Activated CD8-positive, alpha-beta memory T cell treated with anti-CD3 and anti-CD28 coated beads, Interleukin-2, amount 10 ng/mL, durations not matched to agents 7 days and 5 days (primary cell): Measurements from ENCODE around the gene BAIAP2. TPM values are rescaled to one million over a fixed set of nuclear protein-coding genes. Genes with fewer than 3 reads are reported as not detected.
"Not testable (repeated sequence)": the region's sequence is repeated elsewhere in the genome, so short reads cannot be mapped to it uniquely, and the experiment has no call there.

Source experiments
- ATAC-seq: fragments of 150-1000 bp; cut with Tn5 transposase; one replicate; pipeline ENCODE4 v1.10.0; 2021; ENCODE audit warnings: moderate library complexity
- CTCF ChIA-PET: fragments of 350-600 bp; sonication (Branson Sonifier 250); formaldehyde crosslinking; loops from one replicate; lab custom pipeline; 2021; ENCODE audit warnings: antibody characterized with exemption; lab: Charles Lee
- DNase-seq: peaks from one replicate; pipeline ENCODE4 v3.0.0-alpha.2; 2020
- H3K27ac Mint-ChIP-seq: one replicate; pipeline ENCODE4 v1.8.0; 2021; ENCODE audit warnings: mild to moderate bottlenecking, mixed read lengths
- H3K27me3 Mint-ChIP-seq: one replicate; pipeline ENCODE4 v1.8.0; 2021; ENCODE audit warnings: mixed read lengths
- H3K36me3 Mint-ChIP-seq: one replicate; pipeline ENCODE4 v1.8.0; 2021; ENCODE audit warnings: mild to moderate bottlenecking, mixed read lengths
- H3K4me1 Mint-ChIP-seq: one replicate; pipeline ENCODE4 v1.8.0; 2021; ENCODE audit warnings: mixed read lengths
- H3K4me3 Mint-ChIP-seq: one replicate; pipeline ENCODE4 v1.8.0; 2021; ENCODE audit warnings: mild to moderate bottlenecking, moderate library complexity, mixed read lengths
- H3K9me3 Mint-ChIP-seq: one replicate; pipeline ENCODE4 v1.8.0; 2022; ENCODE audit warnings: low read depth, mixed read lengths
- total RNA-seq, 2 experiments: library from RNA; stranded (reverse); gene quantifications; one replicate each; pipeline ENCODE4 v1.2.3, GENCODE V29; 2021

BAIAP2 gene
- total RNA-seq, 2 experiments from 2014 or later: 4.8 to 7.0 TPM

DNA sequence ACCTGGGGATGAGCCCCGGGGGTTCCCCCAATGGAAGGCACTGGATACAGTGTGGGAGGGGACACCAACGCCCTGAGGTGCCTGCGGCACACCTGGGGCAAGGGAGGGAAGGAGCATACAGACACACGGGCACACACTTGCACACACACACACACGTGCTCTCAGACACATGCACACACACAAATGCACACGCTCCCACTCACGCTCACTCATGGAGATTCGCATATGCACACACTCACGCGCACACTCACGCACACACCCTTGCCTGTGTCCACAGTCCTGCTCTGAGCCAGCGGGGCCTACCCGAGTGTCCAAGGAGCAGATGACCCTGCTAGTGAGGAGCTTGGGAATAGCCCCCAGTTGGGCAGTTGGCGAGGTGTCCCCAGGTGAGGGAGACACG, 113.6 kb downstream of the BAIAP2 start:
- CTCF ChIA-PET: interaction anchor here (0.6 kb wide), 1 partner anchor 47 kb away, joined by 3 read pairs; no protein-coding TSS in a partner anchor

DNA sequence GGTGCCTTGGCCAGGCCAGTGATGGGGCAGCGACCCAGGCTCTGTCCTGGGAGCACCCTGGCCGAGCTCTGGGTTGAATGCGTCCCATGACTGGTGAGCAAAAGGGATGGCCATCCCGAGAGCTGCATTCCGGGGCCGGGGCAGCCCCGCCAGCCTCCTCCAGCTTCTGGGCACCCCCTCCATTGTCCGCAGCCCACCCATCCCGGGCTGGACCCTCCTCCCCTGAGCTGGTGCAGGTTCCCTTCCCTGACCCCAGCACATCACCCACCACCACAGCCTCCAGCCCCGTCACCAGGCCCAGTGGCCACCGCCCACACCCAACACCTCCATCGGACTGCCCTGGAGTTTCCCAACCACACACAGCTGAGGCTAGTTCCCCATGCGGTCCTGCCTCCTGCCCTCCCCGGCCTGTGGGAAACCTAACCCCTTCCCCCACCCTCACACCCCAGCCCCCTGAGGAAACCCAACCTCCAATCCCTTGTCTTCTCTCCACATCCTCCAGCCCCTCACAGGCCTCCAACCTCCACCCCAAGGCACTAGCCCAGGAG, 114.1 kb downstream of the BAIAP2 start:
- Mint-ChIP-seq H3K27me3 (peaks cover 2% of the 10 kb centered on the region), H3K27ac (no peak overlapping the region), H3K4me1 (no peaks in the 10 kb centered on the region), H3K36me3 (no peaks in the 10 kb centered on the region), H3K4me3 (no peak overlapping the region), H3K9me3 (no peaks in the 10 kb centered on the region)
- CTCF ChIA-PET: interaction anchor here (1.9 kb wide), 1 partner anchor 335 kb away, joined by 5 read pairs; no protein-coding TSS in a partner anchor
- ATAC-seq: no peak
- no peak for DNase-seq

More for the DNA sequence above, 113.6 kb downstream of the BAIAP2 start:
- ATAC-seq (no peak), DNase-seq (no peak)
- Mint-ChIP-seq H3K4me1 (no peaks in the 10 kb centered on the region), H3K36me3 (no peaks in the 10 kb centered on the region), H3K4me3 (no peak overlapping the region), H3K27ac (no peak overlapping the region), H3K27me3 (peaks cover 2% of the 10 kb centered on the region), H3K9me3 (no peaks in the 10 kb centered on the region)

DNA sequence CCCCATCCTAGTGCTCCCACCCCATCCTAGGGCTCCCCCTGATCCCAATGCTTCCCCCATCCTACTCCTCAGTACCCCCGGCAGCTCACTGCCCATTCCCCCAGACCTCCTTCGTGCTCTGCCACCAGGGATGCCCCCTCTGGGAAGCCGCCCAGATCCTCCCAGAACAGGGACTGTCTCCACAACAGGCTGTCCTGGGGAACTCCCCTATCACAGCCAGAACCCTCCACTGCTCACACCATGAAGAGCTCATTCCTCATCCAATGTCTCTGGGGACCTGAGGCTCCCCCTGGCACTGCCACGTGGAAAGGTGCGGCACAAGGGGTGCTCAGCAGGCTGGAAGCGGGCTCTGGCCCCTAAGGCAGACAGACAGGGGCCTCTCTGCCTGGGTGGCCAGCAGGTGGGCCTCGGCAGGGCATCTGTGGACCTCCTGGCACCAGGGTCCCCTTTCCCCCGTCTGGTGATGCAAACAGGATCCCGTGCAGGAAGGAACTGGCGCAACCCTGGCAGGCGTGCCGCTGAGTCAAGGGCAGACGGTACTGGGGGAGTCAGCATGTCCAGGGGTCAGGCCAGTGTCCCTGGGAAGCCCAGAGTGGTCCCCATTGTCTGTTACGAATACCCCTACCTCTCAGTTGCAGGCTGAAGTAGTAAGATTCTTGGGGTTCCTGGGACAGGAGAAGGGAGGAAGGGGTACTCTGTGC, 115.6 kb downstream of the BAIAP2 start:
- ATAC-seq (no peak), DNase-seq (no peak)
- H3K4me3 Mint-ChIP-seq: no peak overlapping the region
- H3K9me3 Mint-ChIP-seq: no peaks in the 10 kb centered on the region
- H3K27ac Mint-ChIP-seq: no peak overlapping the region
- H3K27me3 Mint-ChIP-seq: peaks cover 2% of the 10 kb centered on the region
- H3K4me1 Mint-ChIP-seq: no peaks in the 10 kb centered on the region
- CTCF ChIA-PET: interaction anchor here (1.9 kb wide), 1 partner anchor 334 kb away, joined by 5 read pairs; no protein-coding TSS in a partner anchor
- no peaks in the 10 kb centered on the region for H3K36me3 Mint-ChIP-seq

DNA sequence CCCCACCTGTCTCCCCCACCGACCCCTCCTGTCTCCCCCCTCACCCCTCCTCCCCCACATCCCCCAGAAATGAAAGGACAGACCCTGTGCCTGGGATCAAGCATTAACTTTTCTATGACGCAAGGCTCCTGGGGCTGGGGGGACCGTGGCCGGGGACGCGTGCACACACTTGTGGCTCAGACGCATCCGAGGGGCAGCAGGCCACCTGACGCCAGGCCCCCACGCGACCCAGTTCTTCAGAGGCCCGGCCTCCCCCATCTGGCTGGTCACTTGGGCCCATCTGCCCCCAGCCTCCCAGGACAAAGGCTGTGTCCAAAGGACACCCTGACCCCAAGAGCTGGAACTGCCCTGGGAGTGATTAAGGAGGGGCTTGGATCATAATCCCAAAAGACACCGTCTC, 116.3 kb downstream of the BAIAP2 start:
- DNase-seq (no peak), ATAC-seq (no peak)
- H3K4me3 Mint-ChIP-seq: no peak overlapping the region
- no peaks in the 10 kb centered on the region for H3K36me3 Mint-ChIP-seq
- no peak overlapping the region for H3K27ac Mint-ChIP-seq
- CTCF ChIA-PET: no interaction called here
- no peaks in the 10 kb centered on the region for H3K4me1 Mint-ChIP-seq
- H3K9me3 Mint-ChIP-seq: no peaks in the 10 kb centered on the region
- peaks cover 2% of the 10 kb centered on the region for H3K27me3 Mint-ChIP-seq

DNA sequence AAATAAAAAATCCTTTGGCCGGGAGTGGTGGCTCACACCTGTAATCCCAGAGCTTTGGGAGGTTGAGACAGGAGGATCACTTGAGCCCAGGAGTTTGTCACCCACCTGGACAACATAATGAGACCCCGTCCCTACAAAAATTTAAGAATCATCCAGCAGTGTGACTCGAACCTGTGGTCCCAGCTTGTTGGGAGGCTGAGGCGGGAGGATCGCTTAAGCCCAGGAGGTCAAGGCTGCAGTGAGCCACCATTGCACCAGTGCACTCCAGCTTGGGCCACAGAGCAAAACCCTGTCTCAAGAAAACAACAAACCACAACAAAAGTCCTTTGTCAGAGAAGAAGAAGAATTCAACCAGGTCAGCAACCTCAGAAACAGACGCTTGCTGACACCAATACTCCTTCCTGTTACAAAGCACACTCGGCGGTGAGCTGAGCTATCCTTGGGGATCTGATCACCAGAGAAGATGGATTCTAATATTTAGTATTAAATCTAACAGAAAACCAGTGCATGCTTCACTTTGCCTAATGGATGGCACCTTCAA, 117.4 kb downstream of the BAIAP2 start:
- H3K4me1 Mint-ChIP-seq: no peaks in the 10 kb centered on the region
- H3K27ac Mint-ChIP-seq: no peak overlapping the region
- DNase-seq (no peak), ATAC-seq (no peak)
- H3K36me3 Mint-ChIP-seq: no peaks in the 10 kb centered on the region
- H3K9me3 Mint-ChIP-seq: no peaks in the 10 kb centered on the region
- H3K27me3 Mint-ChIP-seq: peaks cover 2% of the 10 kb centered on the region
- CTCF ChIA-PET: no interaction called here
- no peak overlapping the region for H3K4me3 Mint-ChIP-seq

DNA sequence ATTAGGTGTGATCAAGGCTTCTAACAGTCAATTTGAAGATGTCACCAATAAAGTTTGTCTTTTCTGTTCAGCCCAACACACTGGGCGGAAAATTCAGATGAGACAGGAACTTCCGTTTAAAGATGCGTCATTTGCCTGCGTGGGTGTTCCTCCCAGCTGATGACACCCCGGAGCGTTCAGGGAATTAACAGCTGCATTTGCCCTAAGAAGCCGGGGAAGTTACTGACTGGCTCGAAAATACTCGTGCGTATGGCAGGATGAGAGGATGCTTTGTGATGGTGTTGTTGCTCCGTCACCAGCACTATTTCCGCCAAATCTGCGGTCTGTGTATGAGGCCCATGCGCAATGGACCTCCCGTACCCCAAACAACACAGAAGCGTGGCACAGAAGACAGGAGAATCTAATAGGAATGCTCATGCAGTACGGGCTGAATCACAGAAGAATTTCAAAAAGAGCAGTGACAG, 118.4 kb downstream of the BAIAP2 start:
- CTCF ChIA-PET: no interaction called here

DNA sequence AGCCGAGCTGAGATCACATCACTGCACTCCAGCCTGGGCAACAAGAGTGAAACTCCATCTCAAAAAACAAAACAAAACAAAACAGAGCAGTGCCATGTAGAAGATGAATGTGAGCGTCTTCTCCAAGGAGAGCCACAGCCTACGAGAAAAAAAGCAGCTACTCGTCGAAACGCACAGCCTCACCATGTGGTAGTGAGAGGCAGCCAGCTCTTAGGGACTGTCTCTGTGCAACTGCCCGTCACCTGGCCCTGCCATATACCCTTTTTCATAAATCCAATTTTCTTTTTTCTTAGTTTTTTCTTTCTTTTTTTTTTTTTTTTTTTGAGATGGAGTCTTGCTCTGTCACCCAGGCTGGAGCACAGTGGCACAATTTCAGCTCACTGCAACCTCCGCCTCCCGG, 119.1 kb downstream of the BAIAP2 start:
- not testable (repeated sequence) for H3K9me3 Mint-ChIP-seq, ATAC-seq, H3K4me1 Mint-ChIP-seq, DNase-seq, H3K27ac Mint-ChIP-seq, H3K4me3 Mint-ChIP-seq, H3K27me3 Mint-ChIP-seq, H3K36me3 Mint-ChIP-seq
- CTCF ChIA-PET: interaction anchor here (0.7 kb wide), 1 partner anchor 131 kb away, joined by 3 read pairs; no protein-coding TSS in a partner anchor

More for the DNA sequence above, 118.4 kb downstream of the BAIAP2 start:
- Mint-ChIP-seq H3K27me3 (peaks cover 2% of the 10 kb centered on the region), H3K36me3 (no peaks in the 10 kb centered on the region), H3K27ac (no peak overlapping the region), H3K4me1 (no peaks in the 10 kb centered on the region), H3K9me3 (no peaks in the 10 kb centered on the region), H3K4me3 (no peak overlapping the region)
- DNase-seq (no peak), ATAC-seq (no peak)

DNA sequence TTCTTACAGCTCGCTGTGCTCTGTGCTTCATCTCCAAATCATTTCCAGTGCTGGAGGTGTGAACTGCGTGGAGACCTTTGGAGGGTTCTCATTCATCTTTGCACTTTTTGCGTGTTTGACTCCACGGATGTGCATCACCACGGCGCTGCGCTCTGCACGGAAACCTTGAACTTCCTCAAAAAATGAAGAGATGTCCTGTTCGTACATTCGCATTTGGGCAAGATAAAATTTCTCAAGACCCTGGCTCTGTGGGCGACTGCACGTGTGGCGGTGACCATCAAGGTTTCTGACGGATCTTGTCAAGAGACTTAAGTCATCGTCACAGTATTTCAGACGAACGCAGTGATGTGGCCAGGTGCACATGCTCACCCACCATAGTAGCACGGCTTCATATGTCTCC, 120.0 kb downstream of the BAIAP2 start:
- H3K9me3 Mint-ChIP-seq: no peaks in the 10 kb centered on the region
- no peaks in the 10 kb centered on the region for H3K4me1 Mint-ChIP-seq
- no peak overlapping the region for H3K4me3 Mint-ChIP-seq
- CTCF ChIA-PET: interaction anchor here (1.2 kb wide), 1 partner anchor 12 kb away, joined by 4 read pairs; no protein-coding TSS in a partner anchor
- ATAC-seq (no peak), DNase-seq (no peak)
- H3K36me3 Mint-ChIP-seq: no peaks in the 10 kb centered on the region
- no peak overlapping the region for H3K27ac Mint-ChIP-seq
- H3K27me3 Mint-ChIP-seq: peaks cover 2% of the 10 kb centered on the region

DNA sequence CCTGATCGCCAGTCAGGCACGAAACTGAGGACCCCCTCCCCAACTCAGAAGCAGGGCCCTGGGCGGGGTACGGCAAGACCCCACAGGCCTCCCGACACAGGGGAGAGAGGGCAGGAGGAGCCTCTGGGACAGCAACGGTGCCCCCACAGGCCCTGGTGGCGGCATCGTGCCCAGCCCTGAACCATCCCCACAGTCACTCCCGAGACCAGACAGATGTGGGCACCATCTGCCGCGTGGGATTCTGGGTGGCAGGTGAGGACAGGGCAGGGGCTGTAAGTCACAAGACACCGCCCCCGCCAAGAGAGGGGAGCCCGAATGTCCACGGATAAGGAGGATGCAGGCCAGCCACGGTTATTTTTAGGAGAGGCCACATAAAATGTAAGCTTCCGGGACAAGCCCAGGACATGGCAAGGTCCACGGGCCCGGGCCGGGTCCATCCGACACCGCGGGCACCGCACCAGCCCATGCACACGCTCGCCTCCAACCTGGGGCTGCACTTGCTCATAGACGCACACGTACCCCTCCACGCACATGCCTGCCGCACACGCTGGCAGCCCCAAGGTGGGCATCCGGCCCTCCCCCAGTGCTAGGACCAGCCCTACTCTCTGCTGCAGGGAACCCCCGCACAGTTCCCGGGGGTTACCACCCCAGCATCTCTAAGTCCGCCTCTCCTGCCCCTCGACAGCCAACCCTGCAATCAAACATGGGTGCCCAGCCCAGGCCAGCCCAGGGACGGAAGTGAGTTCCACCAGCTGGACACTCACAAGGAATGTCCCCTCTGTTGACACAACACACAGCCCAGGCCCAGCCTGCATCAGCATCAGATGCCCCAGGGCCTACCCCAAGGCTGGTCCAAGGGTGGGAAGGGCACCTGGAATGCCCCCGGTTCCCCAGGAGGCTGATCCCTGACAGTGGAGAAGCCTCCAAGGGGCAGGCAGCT, 122.2 kb downstream of the BAIAP2 start:
- Mint-ChIP-seq H3K27ac (no peak overlapping the region), H3K4me3 (no peak overlapping the region), H3K27me3 (peaks cover 2% of the 10 kb centered on the region), H3K9me3 (no peaks in the 10 kb centered on the region), H3K36me3 (no peaks in the 10 kb centered on the region), H3K4me1 (no peaks in the 10 kb centered on the region)
- no peak for DNase-seq
- CTCF ChIA-PET: no interaction called here
- no peak for ATAC-seq

DNA sequence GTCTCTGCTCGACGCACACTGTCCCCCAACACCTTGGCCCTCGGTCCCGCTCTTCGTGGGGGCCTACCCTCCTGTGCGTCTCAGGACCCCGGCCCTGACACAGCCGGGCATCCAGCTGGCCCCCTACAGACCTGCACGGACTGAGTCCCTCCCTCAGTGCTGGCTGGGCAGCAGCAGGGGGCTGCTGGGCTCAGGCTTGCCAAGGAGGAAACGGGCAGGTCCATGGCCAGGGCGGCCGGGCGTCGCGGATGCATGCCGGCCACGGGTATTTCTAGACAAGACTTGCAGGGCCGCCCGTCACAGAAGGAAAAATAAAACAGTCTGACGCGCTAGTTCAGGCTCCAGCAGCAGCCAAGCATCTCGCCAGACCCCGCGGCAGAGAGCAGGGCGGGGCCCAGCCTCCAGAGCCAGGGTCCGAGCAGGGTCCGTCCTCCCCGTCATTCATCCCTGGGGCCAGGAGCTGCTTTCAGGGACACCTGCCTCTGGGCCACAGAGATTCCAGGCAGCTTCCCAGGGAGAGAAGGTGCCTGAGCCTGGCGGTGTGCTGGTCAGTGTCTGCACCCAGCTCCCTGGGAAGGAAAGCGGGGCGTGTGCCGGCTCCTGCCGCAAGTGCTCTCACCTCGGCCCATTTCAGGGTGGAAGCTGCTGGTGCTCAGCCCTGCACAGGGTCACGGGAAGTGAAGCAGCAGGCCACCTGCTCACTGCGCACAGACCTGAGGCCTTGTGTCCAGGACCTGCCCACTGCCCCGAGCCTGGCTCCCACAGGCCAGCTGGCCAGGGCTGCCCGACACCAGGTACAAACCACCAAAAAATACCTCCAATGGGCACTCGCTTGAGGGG, 123.1 kb downstream of the BAIAP2 start:
- Mint-ChIP-seq H3K27me3 (no peaks in the 10 kb centered on the region), H3K36me3 (no peaks in the 10 kb centered on the region), H3K9me3 (no peaks in the 10 kb centered on the region), H3K4me3 (no peak overlapping the region), H3K4me1 (no peaks in the 10 kb centered on the region), H3K27ac (no peak overlapping the region)
- CTCF ChIA-PET: no interaction called here
- no peak for ATAC-seq
- DNase-seq: no peak

DNA sequence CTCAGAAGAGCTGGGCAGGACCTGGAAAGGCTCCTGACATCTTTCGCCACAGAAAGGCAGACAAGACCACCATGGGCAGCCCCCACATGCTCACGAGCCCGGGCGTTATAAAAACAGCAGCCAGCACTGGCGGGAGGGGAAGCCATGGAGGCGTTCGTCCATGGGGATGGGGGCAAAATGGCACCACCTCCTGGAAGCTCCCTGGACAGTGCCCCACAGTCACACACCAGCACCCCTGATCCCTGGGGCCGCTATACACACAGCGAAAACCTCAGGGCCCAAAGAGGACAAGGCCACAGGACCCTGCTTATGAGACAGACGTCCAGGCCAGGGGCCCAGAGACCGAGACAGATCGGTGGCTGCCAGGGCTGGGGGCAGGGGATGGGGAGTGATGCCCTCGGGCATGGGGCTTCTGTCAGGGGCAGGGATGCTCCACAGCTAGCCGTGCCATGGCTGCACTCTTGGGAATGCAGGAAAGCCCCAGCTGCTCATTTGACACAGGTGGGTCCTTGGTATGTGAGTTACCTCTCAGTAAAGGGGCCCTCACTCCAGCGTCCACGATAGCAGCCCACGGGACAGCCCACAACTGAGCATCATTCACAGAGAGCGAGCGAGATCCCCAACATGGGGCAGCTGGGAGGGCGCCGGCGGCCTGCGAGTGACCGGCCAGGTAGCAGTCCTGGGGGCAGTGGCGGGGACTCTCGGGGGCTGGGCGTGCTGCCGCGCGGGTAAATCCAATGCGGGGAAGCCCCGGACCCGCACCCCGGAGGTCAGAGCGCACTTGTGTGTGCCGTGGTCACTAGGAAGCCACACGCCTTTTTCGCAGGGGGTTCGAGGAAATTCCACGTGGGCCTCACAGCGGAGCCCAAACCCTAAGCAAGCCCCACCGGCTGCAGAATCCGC, 124.0 kb downstream of the BAIAP2 start:
- DNase-seq: no peak
- Mint-ChIP-seq H3K4me1 (no peaks in the 10 kb centered on the region), H3K36me3 (no peaks in the 10 kb centered on the region), H3K27ac (no peak overlapping the region), H3K4me3 (no peak overlapping the region), H3K27me3 (no peaks in the 10 kb centered on the region), H3K9me3 (no peaks in the 10 kb centered on the region)
- ATAC-seq: no peak
- CTCF ChIA-PET: no interaction called here
